ENCODE measurements around the gene ICE1.
"Not testable (repeated sequence)": the region's sequence is repeated elsewhere in the genome, so short reads cannot be mapped to it uniquely, and the experiment has no call there.

The ICE1 gene

GRCh38 chr5:5404381-5404780, 18.1 kb upstream of the ICE1 start:
- DNase-seq (ENCODE audit: low read depth in 3 of 3) = no peak

- DNase-seq (ENCODE audit: low read depth in 3 of 3) = no peak
Observed at GRCh38 chr5:5405441-5405840, 17.0 kb upstream of the ICE1 start.

DNA sequence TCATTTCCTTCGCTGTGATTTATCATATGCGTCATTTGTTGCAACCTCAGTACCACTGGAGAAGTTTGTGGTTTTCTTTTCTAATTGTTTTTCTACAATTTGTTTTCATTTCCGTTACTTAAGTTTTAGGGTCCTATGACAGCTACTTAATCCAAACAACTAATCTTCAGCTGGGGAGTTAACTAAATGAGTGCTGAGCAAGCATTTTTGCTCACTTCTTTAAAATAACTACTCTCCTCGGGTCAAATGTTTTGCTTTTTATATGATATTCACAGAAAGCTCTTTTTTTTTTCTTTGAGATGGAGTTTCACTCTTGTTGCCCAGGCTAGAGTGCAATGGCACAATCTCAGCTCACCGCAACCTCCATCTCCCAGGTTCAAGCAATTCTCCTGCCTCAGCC, 14.6 kb upstream of the ICE1 start:
- DNase-seq (ENCODE audit: low read depth in 3 of 3) = no peak

- no peak for DNase-seq (ENCODE audit: low read depth in 3 of 3)
Observed at GRCh38 chr5:5409151-5409810, 13.2 kb upstream of the ICE1 start.

- not testable (repeated sequence) for DNase-seq (ENCODE audit: low read depth in 3 of 3)
Observed at GRCh38 chr5:5413856-5414255, 8.6 kb upstream of the ICE1 start.

DNA sequence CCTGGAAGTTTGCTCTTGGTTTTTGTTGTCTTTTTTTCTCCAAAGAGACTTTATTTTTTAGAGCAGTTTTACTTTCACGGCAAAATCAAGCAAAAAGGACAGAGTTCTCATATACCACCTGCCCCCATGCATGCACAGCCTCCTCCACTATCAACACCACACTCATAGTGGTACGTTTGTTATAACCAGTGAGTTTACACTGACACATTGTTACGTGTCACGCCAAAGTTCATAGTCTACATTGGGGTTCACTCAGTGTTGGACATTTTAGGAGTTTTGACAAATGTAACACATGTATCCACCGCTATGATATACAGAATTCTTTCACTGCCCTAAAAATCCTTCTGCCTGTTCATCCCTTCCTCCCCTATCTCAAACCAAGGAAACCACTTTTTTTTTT, 7.5 kb upstream of the ICE1 start:
- no peak for DNase-seq (ENCODE audit: low read depth in 3 of 3)

DNA sequence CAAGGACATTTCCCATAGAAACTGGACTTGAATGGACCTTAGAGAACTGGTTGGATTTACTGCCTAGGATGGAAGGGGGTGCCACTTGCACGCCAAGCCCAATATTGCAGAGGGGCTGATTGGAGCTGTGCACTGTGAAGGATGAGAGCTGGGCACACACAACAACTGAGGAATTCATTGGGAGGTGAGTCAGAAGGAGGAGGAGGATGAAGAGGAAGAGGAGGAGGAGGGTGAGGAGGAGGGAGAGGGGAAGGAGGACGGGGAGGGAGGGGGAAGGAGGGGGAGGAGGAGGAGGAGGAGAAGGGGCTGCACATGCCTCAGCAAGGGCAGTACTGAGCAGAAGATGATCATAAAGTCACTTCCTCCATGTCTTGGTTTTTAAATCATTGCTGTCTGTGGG, 5.7 kb upstream of the ICE1 start:
- DNase-seq (ENCODE audit: low read depth in 3 of 3) = no peak

GRCh38 chr5:5418006-5418405, 4.5 kb upstream of the ICE1 start:
- no peak for DNase-seq (ENCODE audit: low read depth in 3 of 3)

- DNase-seq (ENCODE audit: low read depth in 3 of 3) = no peak
Observed at GRCh38 chr5:5418764-5419163, 3.7 kb upstream of the ICE1 start.

- no peak for DNase-seq (ENCODE audit: low read depth in 3 of 3)
Observed at GRCh38 chr5:5419291-5420210, 2.9 kb upstream of the ICE1 start.

DNA sequence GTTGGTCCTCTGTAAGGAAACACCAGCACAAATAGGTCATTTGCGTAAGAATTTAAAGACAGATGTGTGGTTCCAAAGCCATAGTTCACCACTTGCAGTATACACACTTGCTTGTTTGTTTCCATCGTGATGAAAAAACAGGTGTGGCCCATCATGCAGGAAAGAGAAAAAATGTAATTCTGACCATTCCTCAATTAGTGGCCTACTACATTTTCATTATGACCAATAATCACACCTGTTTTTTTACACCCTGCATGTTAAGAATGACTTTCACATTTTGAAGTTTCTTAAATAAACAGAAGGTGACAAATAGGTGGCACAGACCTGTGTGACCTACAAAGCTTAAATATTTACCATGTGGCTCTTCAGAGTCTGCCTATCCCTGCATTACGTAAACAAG, 2.2 kb upstream of the ICE1 start:
- DNase-seq (ENCODE audit: low read depth in 3 of 3) = no peak

DNA sequence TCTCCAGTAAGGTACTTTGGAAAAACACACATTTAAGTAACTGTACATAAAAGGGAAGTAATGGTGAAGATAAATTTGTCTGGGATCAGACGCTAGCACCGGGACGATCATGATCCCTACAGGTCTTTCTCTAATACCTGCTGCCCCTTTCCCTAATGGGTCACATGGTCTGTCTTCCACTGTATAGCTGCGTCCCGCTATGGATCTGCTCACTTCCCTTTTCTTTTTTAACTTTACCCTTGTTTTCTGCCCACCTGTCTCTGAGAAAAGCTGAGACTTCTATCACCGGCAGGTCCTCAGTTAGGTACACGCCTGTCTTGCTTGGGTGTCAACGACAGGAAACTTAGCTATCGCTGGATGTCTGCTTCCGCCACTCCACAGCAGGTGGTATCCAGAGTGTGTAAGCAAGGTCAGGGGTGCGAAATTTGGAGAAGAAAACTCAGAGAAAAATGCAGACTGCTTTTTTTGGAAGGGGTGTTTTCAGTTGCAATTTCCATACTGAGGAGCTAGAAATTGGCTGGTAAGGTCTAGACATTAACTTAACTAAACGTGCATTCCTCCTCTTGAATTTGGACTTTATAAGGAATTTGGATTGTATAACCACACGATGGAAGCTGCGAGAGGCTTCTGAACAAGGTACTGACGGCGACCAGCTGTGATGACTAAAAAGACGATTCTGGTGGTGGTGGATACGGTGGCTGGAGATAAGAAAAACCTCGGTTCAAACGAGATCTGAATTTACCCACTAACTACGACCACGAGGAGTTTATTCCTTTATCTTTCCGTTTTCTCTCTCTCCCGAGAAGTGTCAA, 1.1 kb upstream of the ICE1 start:
- DNase-seq (ENCODE audit: low read depth in 3 of 3) = no peak

DNA sequence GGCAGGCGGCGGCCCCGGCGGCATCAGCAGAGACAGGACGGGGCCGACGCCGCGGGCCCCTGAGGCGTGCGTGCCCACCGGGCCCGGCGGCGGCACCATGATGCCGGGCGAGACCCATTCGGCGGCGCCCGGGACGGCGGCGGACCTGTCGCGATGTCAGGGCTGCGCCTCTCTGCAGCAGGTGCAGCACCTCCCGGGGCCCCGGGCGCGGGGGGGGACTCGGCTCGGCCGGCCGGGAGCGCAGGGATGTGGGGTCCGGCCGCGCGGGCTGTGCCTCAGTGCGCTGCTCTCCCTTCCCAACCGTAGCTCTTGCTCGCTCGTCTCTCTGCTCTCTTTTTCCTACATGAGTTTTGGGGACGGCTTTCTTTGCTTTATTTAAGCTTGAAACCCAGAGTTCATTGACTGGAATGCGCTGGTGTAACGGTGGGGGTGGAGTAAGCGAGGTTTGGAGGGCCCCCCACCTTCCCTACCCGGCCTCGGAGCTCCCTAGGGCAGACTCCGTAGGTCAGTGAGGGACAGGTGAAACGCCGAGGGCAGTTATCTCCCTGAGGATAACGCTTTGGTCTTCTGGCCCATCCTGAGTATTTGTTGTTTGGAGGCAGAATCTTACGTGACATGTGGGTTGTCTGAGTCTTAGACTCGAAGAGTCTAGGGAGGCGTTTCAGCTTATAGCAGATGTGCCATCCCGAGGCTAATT, 490 bp downstream of the ICE1 start:
- no peak for DNase-seq (ENCODE audit: low read depth in 3 of 3)

DNA sequence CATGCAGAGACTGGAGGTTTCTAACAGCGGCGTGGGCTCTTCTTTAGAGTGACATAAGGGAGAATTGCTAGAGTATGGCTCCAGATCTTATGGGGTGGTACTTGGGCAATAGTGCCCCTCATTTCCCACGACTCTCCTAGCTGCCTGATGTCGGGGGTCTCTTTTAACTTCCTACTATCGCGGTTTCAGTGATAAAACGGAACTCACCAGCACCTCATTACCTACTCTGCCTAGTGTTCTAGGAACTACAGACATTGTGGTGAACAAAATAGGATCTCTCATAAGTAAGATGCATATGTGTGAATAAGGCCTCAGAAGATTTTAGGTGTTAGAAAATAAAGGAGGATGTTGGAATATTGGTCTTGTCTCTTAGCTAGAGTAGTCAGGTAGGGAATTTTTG, 1.1 kb downstream of the ICE1 start:
- DNase-seq (ENCODE audit: low read depth in 3 of 3) = no peak

- DNase-seq (ENCODE audit: low read depth in 3 of 3) = no peak
Observed at GRCh38 chr5:5424736-5425135, 2.3 kb downstream of the ICE1 start.

DNA sequence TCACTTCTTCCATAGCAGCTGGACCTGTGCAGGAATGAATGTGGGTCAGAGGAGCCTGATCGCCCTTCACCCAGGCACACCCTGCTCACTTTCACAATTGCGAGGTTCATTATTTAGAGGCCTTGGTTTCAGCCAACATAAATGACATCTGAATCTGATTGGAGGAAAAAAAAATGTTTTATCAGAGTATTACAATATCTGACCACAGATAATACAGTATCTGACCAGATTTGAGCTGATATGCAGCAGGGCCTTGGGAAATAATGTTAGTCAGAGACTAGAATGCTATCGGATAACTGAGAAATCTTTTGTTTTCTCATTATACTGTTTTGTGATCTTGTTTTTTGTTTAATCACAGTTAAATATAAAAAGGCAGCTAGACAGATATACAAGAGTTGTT, 7.7 kb downstream of the ICE1 start:
- no peak for DNase-seq (ENCODE audit: low read depth in 3 of 3)

DNA sequence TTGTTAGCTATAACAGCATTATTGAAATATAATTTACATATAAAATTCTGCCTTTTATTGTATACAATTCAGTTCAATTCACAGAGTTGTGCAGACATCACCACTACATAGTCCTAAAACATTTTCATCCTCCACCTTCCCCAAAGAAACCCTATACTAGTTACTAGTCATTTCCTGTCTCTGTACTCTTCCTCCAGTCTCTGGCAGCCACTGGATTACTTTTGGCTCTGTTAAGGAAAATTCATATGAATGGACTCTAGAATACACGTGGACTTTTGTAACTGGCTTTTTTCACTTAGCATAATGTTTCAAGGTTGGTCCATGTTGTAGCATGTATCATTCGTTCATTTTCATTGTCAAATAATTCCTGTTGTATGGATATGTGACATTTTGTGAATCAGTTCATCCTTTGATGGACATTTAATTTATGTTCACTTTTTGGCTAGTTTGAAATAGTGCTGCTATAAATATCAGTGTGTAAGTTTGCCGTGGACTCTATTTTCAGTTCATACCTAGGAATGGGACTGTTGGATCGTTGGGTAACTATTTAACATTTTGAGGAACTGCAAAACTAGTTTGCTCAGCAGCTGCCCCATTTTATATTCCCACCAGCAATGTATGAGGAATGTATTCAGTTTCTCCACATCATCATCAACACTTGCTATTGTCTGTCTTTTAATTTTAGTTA, 9.7 kb downstream of the ICE1 start:
- DNase-seq (ENCODE audit: low read depth in 3 of 3) = no peak

GRCh38 chr5:5436203-5436760, 13.8 kb downstream of the ICE1 start:
- DNase-seq (ENCODE audit: low read depth in 3 of 3) = no peak

DNA sequence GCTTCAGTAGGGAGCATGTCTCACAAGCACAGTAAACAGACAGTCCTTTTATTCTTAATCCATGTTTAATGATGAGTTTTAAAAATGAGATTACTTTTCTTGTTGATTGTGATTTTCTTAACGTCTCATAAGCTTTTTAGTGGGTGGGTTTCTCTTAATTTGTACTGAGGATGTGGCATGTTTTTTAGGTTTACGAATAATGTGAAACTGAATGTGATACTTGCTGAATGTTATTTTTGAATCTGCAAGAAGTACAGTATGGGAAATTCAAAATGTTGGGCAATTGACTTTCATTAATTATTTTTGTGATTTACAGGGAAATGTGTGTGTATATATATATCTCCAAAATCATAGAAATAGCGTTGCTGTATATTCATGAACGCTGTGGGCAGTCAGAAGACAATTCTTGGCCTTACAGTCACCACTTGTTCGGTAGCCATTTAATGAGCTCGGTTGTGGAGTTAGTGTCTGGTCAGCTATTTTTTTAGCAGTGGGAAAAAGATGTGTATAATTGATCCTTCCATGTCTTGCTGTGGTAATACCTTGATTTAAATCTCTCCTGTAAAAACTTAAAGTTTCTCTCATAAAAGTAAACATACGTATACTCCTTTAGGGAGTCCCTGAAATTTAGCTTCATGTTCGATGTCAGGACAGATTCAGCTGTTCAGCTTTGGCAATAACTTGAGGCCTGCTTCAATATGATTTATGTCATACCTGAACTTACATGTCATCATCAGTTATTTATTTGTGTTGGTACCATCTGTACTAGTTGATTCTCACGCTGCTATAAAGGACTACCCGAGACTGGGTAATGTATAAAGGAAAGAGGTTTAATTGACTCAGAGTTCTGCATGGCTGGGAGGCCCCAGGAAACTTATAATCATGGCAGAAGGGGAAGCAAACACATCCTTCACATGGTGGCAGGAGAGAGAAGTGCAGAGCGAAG, 15.0 kb downstream of the ICE1 start:
- DNase-seq (ENCODE audit: low read depth in 3 of 3) = no peak

DNA sequence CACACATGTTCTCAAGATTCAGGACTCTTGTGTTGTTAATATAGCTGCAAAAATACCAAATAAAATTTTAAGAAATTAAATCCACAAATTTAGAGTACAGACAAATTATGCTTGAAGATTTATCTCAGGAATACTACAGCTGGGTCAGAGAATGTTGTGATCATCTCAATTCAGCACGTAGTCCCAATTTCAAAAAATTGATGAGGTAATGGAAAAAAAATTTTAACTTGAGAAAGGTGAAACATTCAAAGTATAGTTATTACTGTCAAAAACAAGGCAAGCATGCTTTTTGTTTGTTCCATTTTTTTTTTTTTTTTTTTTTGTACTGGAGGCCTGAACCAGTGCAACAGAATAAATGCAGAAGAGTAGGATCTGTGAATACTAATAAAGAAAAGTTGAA, 29.4 kb downstream of the ICE1 start:
- DNase-seq (ENCODE audit: low read depth in 3 of 3) = no peak
